CD4-positive, alpha-beta T cell treated with Interleukin-2 at 100 ng/mL for 4 hours (primary cell): ENCODE results near the gene AGL.
"Not testable (repeated sequence)": the region's sequence is repeated elsewhere in the genome, so short reads cannot be mapped to it uniquely, and the experiment has no call there.

Source experiments
- DNase-seq: peaks from one replicate; pipeline ENCODE4 v3.0.0-alpha.2; 2020; ENCODE audit warnings: low spot score

AGL gene

DNA sequence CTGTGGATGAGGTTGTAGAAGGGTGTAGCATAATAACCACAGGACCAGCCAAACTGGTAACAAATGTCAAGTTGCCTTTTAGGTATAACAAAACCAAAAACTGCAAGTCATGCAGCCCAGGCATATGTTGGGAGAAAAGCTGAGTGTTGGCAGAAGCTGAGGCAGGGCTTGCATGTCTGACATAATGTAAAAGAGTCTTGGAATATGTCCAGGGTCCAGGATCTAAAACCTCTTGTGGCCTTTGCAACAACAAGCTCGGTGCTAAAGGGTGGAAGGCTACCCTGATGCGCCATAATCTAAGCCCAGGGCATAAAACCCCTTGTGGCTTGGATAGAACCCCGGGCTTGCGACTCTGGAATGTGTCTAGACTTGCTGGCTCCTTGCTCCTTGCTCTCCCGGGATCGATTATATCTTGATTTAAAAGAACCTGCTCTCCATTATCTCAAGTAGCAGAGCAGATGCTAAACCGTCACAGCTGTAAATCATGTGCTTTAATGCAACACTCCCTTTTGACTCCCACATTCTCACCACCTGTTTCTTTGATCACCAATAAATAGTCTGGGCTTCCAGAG is 93.1 kb downstream of the AGL start:
- DNase-seq = no peak

DNA sequence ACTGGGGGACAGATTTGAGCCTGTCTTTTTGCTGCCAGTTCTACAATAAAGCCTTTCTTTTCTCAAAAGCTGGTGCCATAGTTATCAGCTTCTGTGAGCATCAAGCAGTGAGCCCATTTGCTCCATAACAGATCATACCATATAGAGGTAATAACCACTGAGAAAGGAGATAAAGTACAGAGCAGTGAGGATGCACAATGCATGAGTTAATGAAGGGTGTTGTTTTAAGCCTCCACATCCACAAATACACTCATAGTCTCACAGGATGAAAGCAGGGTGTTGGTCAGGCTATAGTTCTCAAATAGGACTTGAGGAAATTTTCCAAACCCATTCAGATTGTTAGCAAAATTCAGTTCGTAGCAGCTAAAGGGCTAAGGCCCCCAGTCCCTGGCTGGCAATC is 94.0 kb downstream of the AGL start:
- DNase-seq = no peak

DNA sequence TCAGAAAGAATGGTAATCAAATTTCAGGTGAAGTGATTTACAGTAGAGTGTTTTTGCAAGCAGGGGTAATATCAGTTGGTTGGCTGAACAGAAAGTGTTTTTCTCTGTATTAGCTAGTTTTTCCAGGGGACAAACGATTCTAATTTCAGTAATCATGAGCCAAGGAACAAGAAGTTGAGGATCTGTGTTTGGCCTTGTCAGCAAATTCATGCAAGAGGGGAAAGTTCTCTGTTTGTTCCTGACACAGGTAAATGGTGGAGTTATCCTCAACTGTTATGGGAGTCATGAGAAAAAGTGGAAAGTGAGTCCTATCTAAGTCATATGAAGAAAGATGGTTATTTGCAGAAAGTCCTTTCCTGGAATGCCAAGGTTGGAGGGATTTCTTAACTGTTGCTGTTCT is 95.0 kb downstream of the AGL start:
- DNase-seq = no peak

DNA sequence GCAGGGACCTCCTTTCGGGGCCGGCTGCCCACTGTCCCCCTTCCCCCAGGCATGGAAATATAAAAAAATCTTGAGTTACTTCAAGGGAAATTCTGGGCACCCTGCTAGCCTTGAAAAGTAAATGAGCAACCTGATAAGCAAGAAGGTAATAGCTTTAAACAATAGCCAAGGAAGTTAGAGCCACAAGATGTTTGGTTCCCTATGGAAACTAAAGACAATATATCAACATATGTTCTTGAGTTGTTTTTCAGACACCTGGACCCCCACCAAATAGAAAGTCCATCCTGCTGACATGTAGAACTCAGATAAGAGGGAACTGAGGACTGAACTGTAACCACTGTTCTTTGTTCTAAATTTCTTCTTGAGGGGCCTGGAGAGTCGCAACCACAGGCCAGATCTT is 100.3 kb downstream of the AGL start:
- DNase-seq = no peak

DNA sequence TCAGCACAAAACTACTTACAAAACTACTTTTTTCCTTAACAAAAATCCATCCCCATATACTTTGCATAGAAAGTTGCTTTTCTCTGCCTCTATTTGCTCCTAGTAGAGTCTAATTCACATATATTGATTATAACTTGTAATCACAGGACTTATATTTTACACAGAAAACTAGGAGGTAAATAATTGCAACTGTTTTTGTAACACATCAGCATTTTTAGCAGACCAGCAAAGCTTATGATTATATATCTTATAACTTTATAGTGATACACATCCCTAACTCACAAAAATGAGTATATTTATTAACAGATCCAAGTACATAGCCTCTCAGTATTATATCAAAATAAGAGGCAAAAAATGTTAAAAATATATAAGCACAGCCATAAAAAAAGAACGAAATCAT is 102.4 kb downstream of the AGL start:
- DNase-seq = no peak

DNA sequence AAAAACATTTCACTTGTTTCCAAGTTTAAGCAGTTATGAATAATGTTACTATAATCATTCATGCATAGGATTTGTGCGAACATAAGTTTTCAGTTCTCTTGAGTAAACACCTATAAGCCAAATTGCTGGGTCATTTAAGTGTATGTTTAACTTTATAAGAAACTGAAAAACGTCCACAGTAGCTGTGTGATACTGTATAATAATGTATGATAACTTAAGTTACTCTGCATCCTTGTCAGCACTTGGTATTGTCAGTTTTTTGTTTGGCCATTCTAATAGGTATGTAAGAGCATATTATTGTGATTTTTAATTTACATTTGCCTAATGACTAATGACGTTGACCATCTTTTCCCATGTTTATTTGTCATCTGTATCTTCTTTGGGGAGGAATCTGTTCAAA is 105.2 kb downstream of the AGL start:
- DNase-seq = no peak

DNA sequence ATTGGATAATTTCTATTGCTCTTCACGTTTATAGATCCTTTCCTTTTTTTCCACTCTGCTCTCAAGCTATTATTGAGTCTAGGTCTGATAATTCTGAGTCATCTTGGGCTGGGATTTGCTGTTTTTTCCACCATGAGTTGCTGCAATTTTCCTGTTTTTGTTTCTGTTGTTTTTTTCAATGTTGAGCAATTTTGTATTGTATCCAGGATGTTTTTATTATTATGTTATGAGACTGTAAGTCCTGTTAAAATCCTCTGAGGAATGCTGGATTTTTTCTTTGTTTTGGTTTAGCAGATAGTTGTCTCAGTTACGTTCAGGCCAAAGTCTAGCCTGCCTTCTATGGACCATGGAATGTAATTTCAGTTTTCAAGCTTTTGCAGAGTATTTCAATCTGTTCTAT is 106.6 kb downstream of the AGL start:
- DNase-seq = no peak

DNA sequence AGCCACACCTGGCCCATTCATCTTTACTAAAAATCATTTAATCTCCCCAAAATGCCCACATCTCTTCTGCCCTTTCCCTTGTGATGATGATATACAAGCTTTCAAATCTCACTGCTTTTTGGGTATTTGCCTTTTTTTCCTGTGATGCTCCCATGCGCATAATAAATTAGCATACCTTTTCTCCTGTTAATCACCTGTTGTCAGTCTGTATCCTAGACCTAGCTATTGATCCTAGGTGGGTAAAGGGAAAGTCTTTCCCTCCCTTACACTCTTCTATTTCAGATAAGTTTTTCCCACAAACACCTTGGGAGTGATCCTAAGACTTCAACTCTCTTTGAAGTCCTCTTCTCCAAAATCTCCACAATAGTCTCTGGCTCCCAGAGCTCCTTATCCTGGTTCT is 107.7 kb downstream of the AGL start:
- DNase-seq = no peak

DNA sequence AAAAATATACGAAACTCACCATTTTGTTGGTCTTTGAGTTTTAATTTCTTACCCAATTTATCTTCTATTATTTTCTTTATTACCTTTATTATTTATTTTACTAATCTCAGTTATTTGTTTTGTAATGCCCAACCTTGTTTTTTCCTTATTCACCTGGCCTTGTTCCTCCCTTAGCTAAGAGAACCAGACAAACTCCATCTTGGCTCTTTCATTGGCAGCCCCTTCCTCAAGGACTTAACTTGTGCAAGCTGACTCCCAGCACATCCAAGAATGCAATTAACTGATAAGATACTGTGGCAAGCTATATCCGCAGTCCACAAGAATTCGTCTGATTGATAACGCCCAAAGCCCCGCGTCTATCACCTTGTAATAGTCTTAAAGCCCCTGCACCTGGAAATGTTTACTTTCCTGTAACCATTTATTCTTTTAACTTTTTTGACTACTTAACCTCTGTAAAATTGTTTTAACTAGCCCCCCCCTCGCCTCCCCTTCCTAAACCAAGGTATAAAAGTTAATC is 109.1 kb downstream of the AGL start:
- DNase-seq = not testable (repeated sequence)

DNA sequence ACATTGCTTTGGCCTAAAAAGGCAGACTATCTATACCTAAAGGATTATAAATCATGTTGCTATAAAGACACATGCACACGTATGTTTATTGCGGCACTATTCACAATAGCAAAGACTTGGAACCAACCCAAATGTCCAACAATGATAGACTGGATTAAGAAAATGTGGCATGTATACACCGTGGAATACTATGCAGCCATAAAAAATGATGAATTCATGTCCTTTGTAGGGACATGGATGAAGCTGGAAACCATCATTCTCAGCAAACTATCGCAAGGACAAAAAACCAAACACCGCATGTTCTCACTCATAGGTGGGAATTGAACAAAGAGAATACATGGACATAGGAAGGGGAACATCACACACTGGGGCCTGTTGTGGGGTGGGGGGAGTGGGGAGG is 110.1 kb downstream of the AGL start:
- not testable (repeated sequence) for DNase-seq

DNA sequence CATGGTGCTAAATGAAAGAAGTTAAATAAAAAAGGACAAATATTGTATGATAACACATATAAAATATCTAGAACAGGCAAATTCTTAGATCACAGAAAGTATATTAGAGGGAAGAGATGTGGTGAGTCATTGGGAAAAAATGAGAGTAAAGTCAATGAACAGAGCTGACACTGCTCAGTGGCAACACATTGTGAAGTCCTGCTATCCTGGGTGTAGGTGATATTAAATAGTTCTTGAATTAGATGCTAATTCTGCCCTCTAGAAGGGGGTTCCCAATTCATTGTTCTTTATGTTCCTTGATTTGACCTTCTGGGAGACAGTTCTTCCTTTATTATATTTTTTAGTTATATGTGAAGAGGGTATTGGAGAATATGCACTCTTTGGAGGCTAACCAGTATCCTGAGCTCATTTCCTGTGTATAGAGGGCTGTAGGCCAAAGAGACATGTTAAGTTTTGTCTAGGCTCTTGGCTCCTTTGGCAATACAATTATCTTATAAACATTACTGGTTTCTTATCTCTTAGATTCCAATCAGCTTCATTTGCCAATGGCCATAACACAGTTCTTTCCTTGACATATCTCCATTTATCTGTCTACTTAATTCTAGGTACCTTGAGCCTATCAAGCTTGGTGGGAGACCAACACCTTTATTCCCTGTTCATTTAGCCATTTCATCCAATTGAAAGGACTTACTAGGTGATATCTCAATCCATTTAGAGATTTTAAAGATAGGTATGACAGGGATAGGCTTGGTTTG is 113.1 kb downstream of the AGL start:
- DNase-seq = no peak

DNA sequence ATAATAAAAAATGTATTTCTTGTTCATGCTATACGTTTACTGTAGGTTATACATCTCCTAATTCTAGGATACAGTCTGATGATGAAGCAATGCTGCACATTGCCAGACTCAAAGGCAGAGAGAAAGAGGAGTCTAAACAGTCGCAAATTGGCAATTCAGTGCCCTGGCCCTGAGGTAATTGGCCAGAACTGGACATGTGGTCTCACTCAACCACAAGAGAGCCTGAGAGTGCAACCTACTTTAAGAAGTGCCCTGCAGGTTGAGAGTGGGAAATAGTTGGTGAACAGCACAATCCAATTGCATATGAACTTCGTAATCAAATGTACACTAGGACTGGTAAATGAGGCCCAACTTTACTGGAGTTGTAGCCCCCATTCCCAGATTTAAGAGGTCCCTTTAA is 114.6 kb downstream of the AGL start:
- DNase-seq = no peak

DNA sequence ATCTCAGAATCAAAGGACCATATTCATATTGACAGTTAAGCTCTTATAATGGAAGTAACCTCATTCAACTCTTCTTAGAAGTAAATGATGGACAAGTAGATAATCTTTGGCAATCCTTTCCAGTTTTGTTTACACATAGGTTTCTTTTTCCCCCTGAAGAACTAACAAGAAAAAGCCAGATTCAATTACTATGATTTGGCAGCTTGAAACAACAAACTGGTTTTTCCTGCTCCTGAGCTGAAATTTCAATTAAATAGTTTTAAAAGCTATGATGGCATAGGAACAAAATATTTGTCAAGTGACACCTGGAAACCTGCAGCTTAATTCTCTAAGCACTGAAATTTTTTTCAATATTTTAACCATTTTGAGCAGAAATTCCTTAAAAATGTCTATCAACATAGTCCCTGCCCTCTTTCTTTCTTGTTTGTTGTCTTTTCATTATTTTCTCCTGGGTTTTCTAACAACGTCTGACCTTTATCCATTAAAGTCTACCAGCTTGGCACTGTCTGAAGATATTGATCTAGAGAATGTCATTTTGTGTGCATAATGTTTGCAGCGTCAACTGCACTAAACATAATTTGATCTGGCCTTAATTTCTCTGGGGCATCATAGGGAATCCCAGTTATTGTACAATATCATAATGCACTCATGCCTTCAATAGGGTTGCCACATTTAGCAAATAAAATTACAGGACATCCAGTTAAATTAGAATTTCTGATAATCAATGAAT is 115.7 kb downstream of the AGL start:
- DNase-seq = no peak

DNA sequence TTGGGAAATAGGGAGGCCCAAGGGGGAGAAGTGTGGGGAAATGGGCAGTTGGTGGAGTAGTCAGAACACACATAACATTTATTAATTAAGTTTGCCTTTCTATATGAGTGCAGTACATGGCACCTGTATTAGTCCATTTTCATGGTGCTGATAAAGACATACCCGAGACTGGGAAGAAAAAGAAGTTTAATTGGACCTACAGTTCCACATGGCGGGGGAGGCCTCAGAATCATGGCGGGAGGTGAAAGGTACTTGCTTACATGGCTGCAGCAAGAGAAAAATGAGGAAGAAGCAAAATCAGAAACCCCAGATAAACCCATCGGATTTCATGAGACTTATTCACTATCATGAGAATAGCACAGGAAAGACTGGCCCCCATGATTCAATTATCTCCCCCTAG is 118.1 kb downstream of the AGL start:
- no peak for DNase-seq

DNA sequence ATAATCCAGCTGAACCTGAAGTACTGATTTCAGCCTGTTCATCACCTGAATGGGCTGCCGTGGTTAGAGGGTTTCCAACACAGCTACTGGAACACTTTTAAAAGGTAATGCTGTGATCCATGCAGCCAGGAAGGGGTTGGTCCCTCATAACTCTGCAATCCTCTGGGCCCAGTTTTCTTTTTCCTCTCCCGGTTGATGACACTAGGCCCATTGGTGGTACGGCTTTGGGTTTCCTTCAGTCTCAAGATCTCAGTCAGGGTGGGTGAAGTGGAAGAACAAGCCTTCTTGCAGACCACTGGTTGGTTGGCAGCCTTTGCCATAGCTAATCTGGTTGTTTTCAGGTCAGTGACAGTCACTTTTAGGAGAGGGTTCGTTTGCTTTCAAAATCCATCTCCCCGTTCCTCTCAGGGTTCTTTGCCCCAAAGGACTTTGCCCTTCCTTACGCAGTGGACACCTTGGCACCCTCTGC is 119.1 kb downstream of the AGL start:
- DNase-seq = no peak

DNA sequence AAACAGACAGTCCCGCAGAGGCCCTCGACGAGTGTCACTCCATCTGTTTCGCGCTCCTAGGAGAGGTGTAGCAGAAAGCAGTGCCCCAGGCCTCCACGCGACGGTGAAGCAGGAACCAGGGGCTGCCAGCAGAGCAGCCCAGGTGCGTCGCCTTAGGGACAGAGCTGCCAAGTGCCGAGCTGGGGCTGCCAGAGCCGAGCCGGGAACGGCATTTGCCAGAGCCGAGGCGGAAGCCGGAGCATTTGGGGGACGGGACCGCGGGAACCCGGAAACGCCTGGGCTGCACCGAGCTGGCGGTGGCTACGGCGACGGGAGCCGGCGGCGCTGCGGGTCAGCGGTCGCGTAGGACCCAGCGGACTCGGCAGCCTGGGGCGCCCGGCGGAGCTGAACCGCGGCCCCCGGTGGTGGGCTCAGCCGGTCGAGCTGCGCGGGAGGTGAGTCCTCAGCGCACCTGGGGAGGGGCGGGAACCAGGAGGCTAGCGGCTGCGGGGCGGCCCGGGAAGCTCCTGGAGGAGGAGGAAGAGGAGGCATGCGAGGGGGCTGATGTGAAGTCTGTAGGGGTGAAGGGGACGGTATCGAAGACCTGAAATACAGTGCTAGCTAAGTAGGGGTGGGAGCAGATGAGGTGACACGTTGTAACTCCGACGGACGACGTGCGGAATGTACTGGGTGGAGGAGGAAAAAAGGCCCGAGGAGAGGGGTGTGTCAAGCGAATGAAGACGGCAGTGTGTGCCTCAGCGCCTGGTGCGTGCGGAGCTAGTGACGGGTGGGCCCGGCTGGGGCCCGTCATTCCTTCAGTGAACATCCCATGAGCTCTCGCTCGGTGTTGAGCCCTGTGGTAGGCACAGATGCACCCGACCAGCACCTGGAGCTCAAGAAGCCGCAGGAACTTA is 119.8 kb downstream of the AGL start, which contains the start of gene SLC35A3:
SLC35A3 (plus strand) TSS at position 268 of the 893 bp plus-strand sequence. CDS start 23,559 bp downstream, outside the sequence.
- peak; percentile 82 for DNase-seq

DNA sequence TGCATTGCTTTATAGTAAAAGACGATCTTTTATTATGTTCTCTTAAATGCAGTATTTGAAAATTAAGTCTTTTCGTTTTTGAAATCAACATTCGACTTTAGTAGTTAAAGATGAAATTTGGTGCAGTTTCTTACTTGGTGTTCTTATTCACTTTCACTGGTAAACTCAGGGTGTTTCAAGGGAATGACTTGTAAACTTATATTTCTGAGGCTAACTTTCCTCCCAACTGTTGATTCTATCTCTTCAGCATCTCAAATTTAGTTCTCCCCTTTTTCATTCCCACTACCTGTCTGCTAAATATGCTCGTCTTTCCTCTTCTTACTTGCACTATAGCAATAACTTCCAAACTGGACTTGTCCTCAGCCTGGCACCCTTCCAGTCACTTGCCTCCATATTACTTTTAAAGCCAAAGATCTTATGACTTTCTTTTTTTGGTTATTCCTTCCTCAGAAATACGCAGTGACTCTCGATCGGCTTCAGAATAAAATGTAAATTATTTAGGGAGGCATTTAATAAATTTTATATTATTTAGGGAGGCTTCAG is 120.6 kb downstream of the AGL start:
- DNase-seq = no peak

DNA sequence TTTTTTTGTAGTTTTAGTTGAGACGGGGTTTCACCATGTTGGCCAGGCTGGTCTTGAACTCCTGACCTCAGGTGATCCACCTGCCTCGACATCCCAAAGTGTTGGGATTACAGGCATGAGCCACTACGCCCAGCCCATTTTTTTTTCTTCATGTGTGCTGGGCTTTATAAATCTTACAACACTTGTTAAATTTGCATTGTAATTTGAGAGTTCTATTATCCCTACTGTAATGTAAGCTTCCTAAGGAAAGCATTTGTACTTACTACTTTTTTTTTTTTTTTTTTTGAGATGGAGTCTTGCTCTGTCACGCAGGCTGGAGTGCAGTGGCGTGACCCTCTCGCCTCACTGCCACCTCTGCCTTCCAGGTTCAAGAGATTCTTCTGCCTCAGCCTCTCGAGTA is 121.9 kb downstream of the AGL start:
- not testable (repeated sequence) for DNase-seq
